ENCODE results near the gene CLDN20.
A peak's percentile ranks its signal among the peaks of the same experiment; 100 is the strongest.

CLDN20 gene

GRCh38 chr6:155234167-155234566 lies 29.6 kb upstream of the CLDN20 start:
- DNase-seq (ENCODE audit: low read depth) = no peak
- TF ChIP-seq CTCF (conservative IDR thresholded peaks at IDR 0.05; ENCODE audit: low read length) = no peak
- no peak overlapping the region for H3K4me3 ChIP-seq (ENCODE audit: low read length)

- no peak for TF ChIP-seq CTCF (conservative IDR thresholded peaks at IDR 0.05; ENCODE audit: low read length)
- no peak for DNase-seq (ENCODE audit: low read depth)
- no peak overlapping the region for H3K4me3 ChIP-seq (ENCODE audit: low read length)
These were observed 29.1 kb upstream of the CLDN20 start for GRCh38 chr6:155234687-155235086.

- DNase-seq (ENCODE audit: low read depth) = peak; percentile 12
- no peak for TF ChIP-seq CTCF (conservative IDR thresholded peaks at IDR 0.05; ENCODE audit: low read length)
- H3K4me3 ChIP-seq (ENCODE audit: low read length) = no peak overlapping the region
These were observed 28.7 kb upstream of the CLDN20 start for GRCh38 chr6:155235087-155235486.

- TF ChIP-seq CTCF (conservative IDR thresholded peaks at IDR 0.05; ENCODE audit: low read length) = no peak
- DNase-seq (ENCODE audit: low read depth) = no peak
- H3K4me3 ChIP-seq (ENCODE audit: low read length) = no peak overlapping the region
These were observed 26.2 kb upstream of the CLDN20 start for GRCh38 chr6:155237613-155238012.

GRCh38 chr6:155240905-155241600 lies 22.8 kb upstream of the CLDN20 start:
- H3K4me3 ChIP-seq (ENCODE audit: low read length) = no peak overlapping the region
- TF ChIP-seq CTCF (conservative IDR thresholded peaks at IDR 0.05; ENCODE audit: low read length) = no peak
- no peak for DNase-seq (ENCODE audit: low read depth)

GRCh38 chr6:155241966-155242365 lies 21.8 kb upstream of the CLDN20 start:
- DNase-seq (ENCODE audit: low read depth) = no peak
- no peak overlapping the region for H3K4me3 ChIP-seq (ENCODE audit: low read length)
- no peak for TF ChIP-seq CTCF (conservative IDR thresholded peaks at IDR 0.05; ENCODE audit: low read length)

- no peak for DNase-seq (ENCODE audit: low read depth)
- TF ChIP-seq CTCF (conservative IDR thresholded peaks at IDR 0.05; ENCODE audit: low read length) = no peak
These were observed 19.4 kb upstream of the CLDN20 start for GRCh38 chr6:155244434-155244833.

More at GRCh38 chr6:155244434-155244833, 19.4 kb upstream of the CLDN20 start:
- no peak overlapping the region for H3K4me3 ChIP-seq (ENCODE audit: low read length)
